Measurements from ENCODE around the gene NXPH3. TPM values are rescaled to one million over a fixed set of nuclear protein-coding genes. Genes with fewer than 3 reads are reported as not detected.

NXPH3 gene
- polyA plus RNA-seq, 1 experiment = 0.27 TPM

- CTCF ChIA-PET = interaction anchor here (0.9 to 1.5 kb wide), 2 partner anchors 23 to 34 kb away, joined by 3 read pairs; no protein-coding TSS in a partner anchor
- Histone ChIP-seq H3K27ac (ENCODE audit: low read depth, low read length) (no peak overlapping the region), H3K27me3 (ENCODE audit: control insufficient read depth, insufficient read depth, low read length) (no peaks in the 10 kb centered on the region), H3K9me3 (ENCODE audit: control insufficient read depth, insufficient read depth, low read length) (no peaks in the 10 kb centered on the region), H3K4me3 (ENCODE audit: low read depth, low read length) (no peak overlapping the region)
- TF ChIP-seq CTCF (IDR thresholded peaks at IDR 0.05; ENCODE audit: low read depth, low read length) = no peak
- POLR2A ChIA-PET = no interaction called here
- no peak for DNase-seq (ENCODE audit: low read depth, low spot score)
Measured at GRCh38 chr17:49592263-49592662, 16.6 kb downstream of the NXPH3 start.

GRCh38 chr17:49595328-49595727 lies 19.7 kb downstream of the NXPH3 start:
- no peak overlapping the region for H3K27ac ChIP-seq (ENCODE audit: low read depth, low read length)
- ChIA-PET POLR2A (no interaction called here), CTCF (interaction anchor here (1.0 to 1.2 kb wide), 3 partner anchors 19 to 105 kb away, joined by 3 read pairs; no protein-coding TSS in a partner anchor)
- H3K27me3 ChIP-seq (ENCODE audit: control insufficient read depth, insufficient read depth, low read length) = no peaks in the 10 kb centered on the region
- no peak overlapping the region for H3K4me3 ChIP-seq (ENCODE audit: low read depth, low read length)
- DNase-seq (ENCODE audit: low read depth, low spot score) = no peak
- no peak for TF ChIP-seq CTCF (IDR thresholded peaks at IDR 0.05; ENCODE audit: low read depth, low read length)
- no peaks in the 10 kb centered on the region for H3K9me3 ChIP-seq (ENCODE audit: control insufficient read depth, insufficient read depth, low read length)

GRCh38 chr17:49595980-49596379 lies 20.3 kb downstream of the NXPH3 start:
- no peak for TF ChIP-seq CTCF (IDR thresholded peaks at IDR 0.05; ENCODE audit: low read depth, low read length)
- Histone ChIP-seq H3K4me3 (ENCODE audit: low read depth, low read length) (no peak overlapping the region), H3K27me3 (ENCODE audit: control insufficient read depth, insufficient read depth, low read length) (no peaks in the 10 kb centered on the region), H3K27ac (ENCODE audit: low read depth, low read length) (no peak overlapping the region), H3K9me3 (ENCODE audit: control insufficient read depth, insufficient read depth, low read length) (no peaks in the 10 kb centered on the region)
- no peak for DNase-seq (ENCODE audit: low read depth, low spot score)
- POLR2A ChIA-PET = no interaction called here
- CTCF ChIA-PET = no interaction called here

- Histone ChIP-seq H3K9me3 (ENCODE audit: control insufficient read depth, insufficient read depth, low read length) (no peaks in the 10 kb centered on the region), H3K27me3 (ENCODE audit: control insufficient read depth, insufficient read depth, low read length) (no peaks in the 10 kb centered on the region), H3K4me3 (ENCODE audit: low read depth, low read length) (no peak overlapping the region), H3K27ac (ENCODE audit: low read depth, low read length) (no peak overlapping the region)
- TF ChIP-seq CTCF (IDR thresholded peaks at IDR 0.05; ENCODE audit: low read depth, low read length) = no peak
- no peak for DNase-seq (ENCODE audit: low read depth, low spot score)
- POLR2A ChIA-PET = interaction anchor here (0.7 kb wide), 1 partner anchor 92 kb away, joined by 3 read pairs; no protein-coding TSS in a partner anchor
- CTCF ChIA-PET = interaction anchor here (1.0 kb wide), 2 partner anchors 27 to 79 kb away, joined by 4 to 7 read pairs; no protein-coding TSS in a partner anchor
Measured at GRCh38 chr17:49596613-49597244, 21.1 kb downstream of the NXPH3 start.

- Histone ChIP-seq H3K27ac (ENCODE audit: low read depth, low read length) (no peak overlapping the region), H3K9me3 (ENCODE audit: control insufficient read depth, insufficient read depth, low read length) (no peaks in the 10 kb centered on the region), H3K4me3 (ENCODE audit: low read depth, low read length) (no peak overlapping the region), H3K27me3 (ENCODE audit: control insufficient read depth, insufficient read depth, low read length) (no peaks in the 10 kb centered on the region)
- DNase-seq (ENCODE audit: low read depth, low spot score) = no peak
- no peak for TF ChIP-seq CTCF (IDR thresholded peaks at IDR 0.05; ENCODE audit: low read depth, low read length)
- CTCF ChIA-PET = interaction anchor here (1.0 kb wide), 2 partner anchors 28 to 78 kb away, joined by 4 to 7 read pairs; no protein-coding TSS in a partner anchor
- POLR2A ChIA-PET = interaction anchor here (0.7 kb wide), 1 partner anchor 91 kb away, joined by 3 read pairs; no protein-coding TSS in a partner anchor
Measured at GRCh38 chr17:49597436-49597835, 21.8 kb downstream of the NXPH3 start.
